Measurements from ENCODE around the gene XAB2. TPM values are rescaled to one million over a fixed set of nuclear protein-coding genes. Genes with fewer than 3 reads are reported as not detected.

XAB2 gene
- total RNA-seq, 1 donor from 2014 or later = 46.5 TPM

DNA sequence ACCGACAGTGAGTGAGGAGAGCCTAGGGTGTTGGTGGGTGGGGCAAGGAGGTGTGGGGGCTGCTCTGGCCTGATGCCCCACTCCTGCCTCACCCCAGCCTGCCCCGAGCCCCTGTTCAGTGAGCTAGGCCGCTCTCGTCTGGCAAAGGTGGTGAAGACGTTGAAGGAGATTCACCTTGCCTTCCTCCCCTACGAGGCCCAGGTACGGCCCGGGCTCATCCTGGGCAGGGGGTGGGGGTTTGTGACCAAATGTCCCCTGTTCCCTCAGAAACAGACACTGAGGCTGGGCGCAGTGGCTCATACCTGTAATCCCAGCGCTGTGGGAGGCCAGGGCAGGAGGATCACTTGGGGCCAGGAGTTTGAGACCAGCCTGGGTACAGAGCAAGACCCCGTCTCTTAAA lies 11.5 kb upstream of the XAB2 start:
- no peaks in the 10 kb centered on the region for H3K36me3 Mint-ChIP-seq
- peaks cover 17% of the 10 kb centered on the region for H3K27me3 Mint-ChIP-seq
- TF ChIP-seq, protein P1, sequence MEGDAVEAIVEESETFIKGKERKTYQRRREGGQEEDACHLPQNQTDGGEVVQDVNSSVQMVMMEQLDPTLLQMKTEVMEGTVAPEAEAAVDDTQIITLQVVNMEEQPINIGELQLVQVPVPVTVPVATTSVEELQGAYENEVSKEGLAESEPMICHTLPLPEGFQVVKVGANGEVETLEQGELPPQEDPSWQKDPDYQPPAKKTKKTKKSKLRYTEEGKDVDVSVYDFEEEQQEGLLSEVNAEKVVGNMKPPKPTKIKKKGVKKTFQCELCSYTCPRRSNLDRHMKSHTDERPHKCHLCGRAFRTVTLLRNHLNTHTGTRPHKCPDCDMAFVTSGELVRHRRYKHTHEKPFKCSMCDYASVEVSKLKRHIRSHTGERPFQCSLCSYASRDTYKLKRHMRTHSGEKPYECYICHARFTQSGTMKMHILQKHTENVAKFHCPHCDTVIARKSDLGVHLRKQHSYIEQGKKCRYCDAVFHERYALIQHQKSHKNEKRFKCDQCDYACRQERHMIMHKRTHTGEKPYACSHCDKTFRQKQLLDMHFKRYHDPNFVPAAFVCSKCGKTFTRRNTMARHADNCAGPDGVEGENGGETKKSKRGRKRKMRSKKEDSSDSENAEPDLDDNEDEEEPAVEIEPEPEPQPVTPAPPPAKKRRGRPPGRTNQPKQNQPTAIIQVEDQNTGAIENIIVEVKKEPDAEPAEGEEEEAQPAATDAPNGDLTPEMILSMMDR (conservative IDR thresholded peaks at IDR 0.05) = no peak
- no peak overlapping the region for H3K27ac Mint-ChIP-seq
- no peaks in the 10 kb centered on the region for H3K9me3 Mint-ChIP-seq
- no peak for DNase-seq (ENCODE audit: extremely low spot score, unreplicated experiment)
- H3K4me3 Mint-ChIP-seq = no peak overlapping the region
- H3K4me1 Mint-ChIP-seq (ENCODE audit: unreplicated experiment) = no peaks in the 10 kb centered on the region

DNA sequence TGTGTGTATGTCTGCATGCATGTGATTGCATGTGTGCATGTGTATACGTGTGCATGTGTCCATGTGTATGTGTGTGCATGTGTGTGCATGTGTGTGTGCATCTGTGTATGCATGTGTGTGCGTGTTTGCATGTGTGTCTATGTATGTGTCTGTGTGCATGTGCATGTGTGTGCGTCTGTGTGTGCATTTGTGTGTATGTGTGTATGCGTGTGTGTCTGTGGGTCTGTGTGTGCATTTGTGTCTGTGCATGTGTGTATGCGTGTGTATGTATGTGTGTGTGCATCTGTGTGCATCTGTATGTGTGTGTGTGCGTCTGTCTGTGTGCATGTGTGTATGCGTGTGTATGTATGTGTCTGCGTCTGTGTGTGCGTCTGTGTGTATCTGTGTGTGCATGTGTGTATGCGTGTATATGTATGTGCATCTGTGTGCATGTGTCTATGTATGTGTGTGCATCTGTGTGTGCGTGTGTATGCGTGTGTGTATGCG lies 10.6 kb upstream of the XAB2 start:
- Mint-ChIP-seq H3K9me3 (no peaks in the 10 kb centered on the region), H3K27ac (peak overlapping the region; percentile 0), H3K4me1 (ENCODE audit: unreplicated experiment) (no peaks in the 10 kb centered on the region), H3K27me3 (peaks cover 24% of the 10 kb centered on the region), H3K36me3 (no peaks in the 10 kb centered on the region), H3K4me3 (peak overlapping the region; percentile 2)
- DNase-seq (ENCODE audit: extremely low spot score, unreplicated experiment) = no peak
- TF ChIP-seq, protein P1 (conservative IDR thresholded peaks at IDR 0.05) = no peak

DNA sequence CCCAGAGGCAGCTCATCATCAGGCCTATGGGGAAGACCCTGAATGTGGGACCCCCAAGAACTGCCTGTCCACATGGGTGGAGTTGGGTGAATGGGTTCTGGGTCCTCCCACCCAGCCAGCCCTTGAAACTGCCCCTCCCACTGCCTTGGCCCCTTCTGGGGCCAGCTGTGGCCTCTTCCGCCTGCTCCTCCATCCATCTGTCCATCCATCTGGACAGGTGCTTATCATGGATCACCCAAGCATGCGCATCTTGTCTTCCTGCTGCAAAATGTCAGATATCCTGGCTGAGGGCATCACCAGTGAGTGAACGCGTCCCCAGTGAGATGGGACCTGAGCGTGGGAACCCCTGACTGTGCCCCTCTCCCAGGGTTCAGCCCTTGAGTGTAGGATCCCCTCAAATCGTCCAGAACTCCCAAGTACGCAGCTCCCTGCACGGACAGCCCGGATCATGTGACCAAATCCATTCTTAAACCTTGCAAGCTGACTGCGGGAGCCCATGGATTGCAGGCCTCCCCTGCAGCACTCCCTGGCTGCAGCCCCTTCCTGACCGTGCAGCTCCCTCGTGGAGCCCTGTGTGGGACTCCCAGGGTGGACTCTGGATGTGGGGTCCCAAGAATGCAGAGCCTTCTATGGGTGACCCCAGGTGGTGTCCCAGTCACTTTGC lies 9.6 kb upstream of the XAB2 start:
- Mint-ChIP-seq H3K36me3 (no peaks in the 10 kb centered on the region), H3K27ac (peak overlapping the region; percentile 36)

DNA sequence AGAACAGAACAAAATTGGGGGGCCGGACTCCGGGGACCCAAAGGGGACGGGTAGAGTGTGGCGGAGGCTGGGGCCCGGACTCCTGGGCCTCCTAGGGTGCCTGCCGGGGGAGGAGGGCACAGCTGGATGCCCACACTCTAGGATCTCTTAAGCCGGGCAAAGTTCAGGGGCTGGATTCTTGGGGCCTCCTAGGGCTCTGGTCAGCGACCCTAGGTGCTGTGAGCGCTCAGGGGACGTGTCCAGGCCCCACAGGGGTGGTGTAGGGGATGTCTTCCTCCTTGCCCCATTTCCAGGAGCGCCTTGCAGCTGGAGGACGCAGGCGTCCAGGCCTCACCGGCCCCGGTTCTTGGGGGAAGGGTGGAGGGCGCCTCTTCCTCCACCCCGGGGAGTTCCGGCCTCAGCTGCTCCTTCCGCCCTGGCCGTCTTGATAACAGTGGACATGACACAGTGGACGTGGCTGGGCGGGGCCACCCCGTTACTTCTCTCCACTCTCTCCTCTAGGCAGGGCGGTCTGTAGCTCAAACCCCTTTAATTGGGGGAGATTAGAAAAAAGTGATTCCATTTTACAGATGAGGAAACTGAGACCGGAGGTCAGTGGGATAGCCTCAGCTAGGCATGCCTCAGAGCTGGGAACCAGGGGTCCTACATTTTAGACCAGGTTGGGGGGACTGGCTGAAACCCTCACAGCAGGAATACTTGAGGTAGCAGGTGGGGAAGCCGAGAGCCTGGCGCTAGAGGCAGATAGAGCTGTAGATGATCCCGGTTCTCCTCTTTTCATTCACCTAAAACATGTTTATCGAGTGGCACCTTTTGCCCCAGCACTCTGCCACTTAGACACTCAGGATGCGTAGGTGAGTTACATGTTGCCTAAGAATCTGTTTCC lies 8.3 kb upstream of the XAB2 start:
- H3K9me3 Mint-ChIP-seq = no peaks in the 10 kb centered on the region
- H3K4me1 Mint-ChIP-seq (ENCODE audit: unreplicated experiment) = no peaks in the 10 kb centered on the region
- H3K36me3 Mint-ChIP-seq = no peaks in the 10 kb centered on the region
- peak overlapping the region; percentile 77 for H3K4me3 Mint-ChIP-seq
- H3K27me3 Mint-ChIP-seq = peaks cover 28% of the 10 kb centered on the region
- H3K27ac Mint-ChIP-seq = no peak overlapping the region
- DNase-seq (ENCODE audit: extremely low spot score, unreplicated experiment) = no peak
- TF ChIP-seq, protein P1 (conservative IDR thresholded peaks at IDR 0.05) = no peak

More for the DNA sequence above, 9.6 kb upstream of the XAB2 start:
- DNase-seq (ENCODE audit: extremely low spot score, unreplicated experiment) = no peak
- H3K9me3 Mint-ChIP-seq = no peaks in the 10 kb centered on the region
- H3K27me3 Mint-ChIP-seq = peaks cover 28% of the 10 kb centered on the region
- no peaks in the 10 kb centered on the region for H3K4me1 Mint-ChIP-seq (ENCODE audit: unreplicated experiment)
- TF ChIP-seq, protein P1 (conservative IDR thresholded peaks at IDR 0.05) = no peak
- peak overlapping the region; percentile 60 for H3K4me3 Mint-ChIP-seq

DNA sequence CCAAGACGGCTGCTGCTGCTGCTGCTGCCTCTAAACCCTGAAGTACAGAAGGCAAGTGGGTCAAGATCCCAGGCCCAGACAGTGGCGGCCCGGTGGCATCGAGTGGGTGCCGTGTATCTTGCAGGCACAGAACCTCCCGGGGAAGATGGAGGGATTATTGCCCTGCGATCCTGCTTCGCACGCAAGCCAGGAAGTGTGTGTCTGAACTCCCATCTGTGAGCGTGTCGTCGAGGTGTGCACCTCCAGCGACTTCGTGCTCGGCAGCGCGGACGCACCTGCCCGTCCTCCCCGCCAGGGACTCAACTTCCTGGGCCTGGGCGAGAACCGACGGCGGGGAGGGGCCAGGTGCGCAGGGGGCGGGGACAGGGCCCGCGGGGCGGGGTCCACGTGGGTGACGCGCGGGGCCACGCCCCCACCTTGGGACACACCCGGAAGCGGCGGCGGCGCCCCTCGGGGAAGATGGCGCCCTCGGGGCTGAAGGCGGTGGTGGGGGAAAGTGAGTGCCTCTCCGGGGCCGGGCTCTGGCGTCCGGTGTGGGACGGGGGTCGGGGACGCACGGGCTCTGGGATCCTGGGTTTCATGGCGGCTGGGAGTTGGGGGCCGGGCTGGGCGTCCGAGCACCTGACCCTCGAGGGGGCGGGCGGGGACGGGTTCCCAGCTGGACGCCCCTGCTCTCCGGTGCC lies 7.5 kb upstream of the XAB2 start, which contains the start of gene STXBP2:
Gene STXBP2 (plus strand): TSS at position 420 of the 683 bp plus-strand sequence. CDS start 40 bp downstream, at position 460.
- Mint-ChIP-seq H3K27ac (peak within 1 kb of the TSS; percentile 43), H3K27me3 (peaks cover 28% of the 10 kb centered on the region)
- TF ChIP-seq, protein P1 (conservative IDR thresholded peaks at IDR 0.05) = no peak

More for the DNA sequence above, 7.5 kb upstream of the XAB2 start, which contains the start of gene STXBP2:
- H3K4me1 Mint-ChIP-seq (ENCODE audit: unreplicated experiment) = no peaks in the 10 kb centered on the region
- DNase-seq (ENCODE audit: extremely low spot score, unreplicated experiment) = peak; percentile 84
- no peaks in the 10 kb centered on the region for H3K36me3 Mint-ChIP-seq
- peak within 1 kb of the TSS; percentile 77 for H3K4me3 Mint-ChIP-seq
- no peaks in the 10 kb centered on the region for H3K9me3 Mint-ChIP-seq
